ENCODE results near the gene APBA3. TPM values are rescaled to one million over a fixed set of nuclear protein-coding genes. Genes with fewer than 3 reads are reported as not detected.

Gene APBA3
- total RNA-seq, 3 donors from 2014 or later, result 18.9 to 23.0 (median 19.2) TPM

DNA sequence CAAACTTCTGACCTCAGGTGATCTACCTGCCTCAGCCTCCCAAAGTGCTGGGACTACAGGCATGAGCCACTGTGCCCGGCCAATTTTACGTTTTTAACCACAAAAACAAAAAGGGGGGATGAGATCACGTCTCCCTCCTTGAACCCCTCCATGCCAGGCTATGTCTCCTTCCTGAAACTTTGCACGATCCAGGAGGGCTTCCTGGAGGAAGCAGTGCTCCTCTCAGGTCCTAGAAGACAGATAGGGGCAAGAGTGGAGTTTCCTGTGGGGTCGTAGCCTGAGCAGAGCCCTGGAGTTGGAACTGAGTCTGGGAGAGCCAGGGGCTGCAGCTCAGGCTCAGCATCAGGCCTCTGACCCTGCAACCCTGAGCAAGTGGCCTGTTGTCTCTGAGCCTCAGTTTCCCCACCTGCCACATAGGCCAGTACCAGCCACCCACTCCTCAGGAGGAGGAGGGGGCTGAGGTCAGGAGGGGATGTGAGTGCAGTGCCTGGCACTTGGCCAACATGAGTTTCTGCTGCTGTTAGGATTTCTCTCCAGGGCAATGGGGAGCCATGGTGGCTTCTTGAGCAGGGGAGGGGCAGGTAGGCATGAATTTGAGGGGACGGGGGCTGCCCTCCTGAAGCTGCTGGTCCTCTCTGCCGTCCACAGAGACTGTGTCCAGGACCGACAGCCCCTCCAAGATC lies 16.0 kb downstream of the APBA3 start:
- H3K36me3 ChIP-seq (ENCODE audit: low read depth), result peaks cover 2% of the 10 kb centered on the region
- DNase-seq, result no peak
- no peak overlapping the region for H3K4me3 ChIP-seq
- ATAC-seq, result no peak
- H3K4me1 ChIP-seq (ENCODE audit: low read depth), result no peaks in the 10 kb centered on the region
- no peaks in the 10 kb centered on the region for H3K9me3 ChIP-seq
- TF ChIP-seq, protein P1, sequence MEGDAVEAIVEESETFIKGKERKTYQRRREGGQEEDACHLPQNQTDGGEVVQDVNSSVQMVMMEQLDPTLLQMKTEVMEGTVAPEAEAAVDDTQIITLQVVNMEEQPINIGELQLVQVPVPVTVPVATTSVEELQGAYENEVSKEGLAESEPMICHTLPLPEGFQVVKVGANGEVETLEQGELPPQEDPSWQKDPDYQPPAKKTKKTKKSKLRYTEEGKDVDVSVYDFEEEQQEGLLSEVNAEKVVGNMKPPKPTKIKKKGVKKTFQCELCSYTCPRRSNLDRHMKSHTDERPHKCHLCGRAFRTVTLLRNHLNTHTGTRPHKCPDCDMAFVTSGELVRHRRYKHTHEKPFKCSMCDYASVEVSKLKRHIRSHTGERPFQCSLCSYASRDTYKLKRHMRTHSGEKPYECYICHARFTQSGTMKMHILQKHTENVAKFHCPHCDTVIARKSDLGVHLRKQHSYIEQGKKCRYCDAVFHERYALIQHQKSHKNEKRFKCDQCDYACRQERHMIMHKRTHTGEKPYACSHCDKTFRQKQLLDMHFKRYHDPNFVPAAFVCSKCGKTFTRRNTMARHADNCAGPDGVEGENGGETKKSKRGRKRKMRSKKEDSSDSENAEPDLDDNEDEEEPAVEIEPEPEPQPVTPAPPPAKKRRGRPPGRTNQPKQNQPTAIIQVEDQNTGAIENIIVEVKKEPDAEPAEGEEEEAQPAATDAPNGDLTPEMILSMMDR (IDR thresholded peaks at IDR 0.05), result no peak
- intact Hi-C loops (cut with DNase I, micrococcal nuclease), result no loop called here

- H3K4me3 ChIP-seq, result no peak overlapping the region
- peaks cover 2% of the 10 kb centered on the region for H3K36me3 ChIP-seq (ENCODE audit: low read depth)
- DNase-seq (no peak), ATAC-seq (peak; percentile 29)
- intact Hi-C loops (cut with DNase I, micrococcal nuclease), result no loop called here
- no peaks in the 10 kb centered on the region for H3K9me3 ChIP-seq
- no peaks in the 10 kb centered on the region for H3K4me1 ChIP-seq (ENCODE audit: low read depth)
- TF ChIP-seq, protein P1 (IDR thresholded peaks at IDR 0.05), result no peak
Measured at GRCh38 chr19:3743486-3743885, 18.0 kb downstream of the APBA3 start.

DNA sequence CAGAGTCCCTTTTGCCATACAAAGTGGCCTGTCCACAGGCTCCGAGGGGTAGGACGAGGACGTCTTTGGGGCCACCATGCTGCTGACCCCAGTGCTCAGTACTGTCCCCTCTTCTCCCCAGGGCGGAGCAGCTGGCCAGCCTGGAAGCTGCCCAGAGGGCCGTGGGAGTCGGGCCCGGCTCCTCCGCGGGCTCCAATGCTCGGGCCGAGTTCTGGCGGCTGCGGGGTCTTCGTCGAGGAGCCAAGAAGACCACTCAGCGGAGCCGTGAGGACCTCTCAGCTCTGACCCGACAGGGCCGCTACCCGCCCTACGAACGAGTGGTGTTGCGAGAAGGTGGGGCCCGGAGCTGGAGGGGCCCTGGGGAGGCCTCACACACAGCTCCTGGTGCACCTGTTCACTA lies 21.1 kb downstream of the APBA3 start:
- H3K36me3 ChIP-seq (ENCODE audit: low read depth), result peaks cover 3% of the 10 kb centered on the region
- intact Hi-C loops (cut with DNase I, micrococcal nuclease), result no loop called here

DNA sequence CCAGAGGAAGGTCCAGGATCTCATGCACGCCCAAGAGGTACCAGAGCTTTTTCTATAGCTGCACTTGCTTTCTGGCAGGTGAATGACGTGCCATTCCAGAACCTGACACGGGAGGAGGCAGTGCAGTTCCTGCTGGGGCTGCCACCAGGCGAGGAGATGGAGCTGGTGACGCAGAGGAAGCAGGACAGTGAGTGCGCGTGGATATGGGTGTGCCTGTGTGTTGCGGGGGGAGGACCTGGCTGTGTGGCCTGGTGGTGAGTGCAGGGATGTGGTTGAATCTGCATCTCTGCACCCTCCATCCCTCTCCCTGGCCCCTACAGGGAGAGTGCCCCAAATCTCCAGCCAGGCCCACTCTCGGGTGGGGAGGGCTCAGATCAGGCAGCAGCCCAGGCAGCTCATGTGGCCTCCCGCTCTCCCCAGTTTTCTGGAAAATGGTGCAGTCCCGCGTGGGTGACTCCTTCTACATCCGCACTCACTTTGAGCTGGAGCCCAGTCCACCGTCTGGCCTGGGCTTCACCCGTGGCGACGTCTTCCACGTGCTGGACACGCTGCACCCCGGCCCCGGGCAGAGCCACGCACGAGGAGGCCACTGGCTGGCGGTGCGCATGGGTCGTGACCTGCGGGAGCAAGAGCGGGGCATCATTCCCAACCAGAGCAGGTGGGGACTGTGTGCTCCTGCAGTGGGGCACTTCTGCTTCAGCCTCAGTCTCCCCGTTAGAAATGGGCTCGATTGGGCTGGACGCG lies 22.8 kb downstream of the APBA3 start:
- no peak for ATAC-seq
- intact Hi-C loops (cut with DNase I, micrococcal nuclease), result no loop called here
- TF ChIP-seq, protein P1 (IDR thresholded peaks at IDR 0.05), result no peak

More for the DNA sequence above, 21.1 kb downstream of the APBA3 start:
- no peaks in the 10 kb centered on the region for H3K4me1 ChIP-seq (ENCODE audit: low read depth)
- DNase-seq (peak in 1 of 3 donors; percentile 43), ATAC-seq (no peak)
- TF ChIP-seq, protein P1 (IDR thresholded peaks at IDR 0.05), result no peak
- H3K4me3 ChIP-seq, result no peak overlapping the region
- H3K9me3 ChIP-seq, result no peaks in the 10 kb centered on the region

GRCh38 chr19:3737487-3738205 lies 23.8 kb downstream of the APBA3 start:
- Histone ChIP-seq H3K4me1 (ENCODE audit: low read depth) (no peaks in the 10 kb centered on the region), H3K36me3 (ENCODE audit: low read depth) (peaks cover 12% of the 10 kb centered on the region), H3K9me3 (no peaks in the 10 kb centered on the region), H3K4me3 (no peak overlapping the region)
- no peak for ATAC-seq
- TF ChIP-seq, protein P1 (IDR thresholded peaks at IDR 0.05), result no peak
- intact Hi-C loops (cut with DNase I, micrococcal nuclease), result no loop called here
- DNase-seq, result no peak

More for the DNA sequence above, 22.8 kb downstream of the APBA3 start:
- H3K36me3 ChIP-seq (ENCODE audit: low read depth), result peaks cover 9% of the 10 kb centered on the region
- no peak overlapping the region for H3K4me3 ChIP-seq
- H3K4me1 ChIP-seq (ENCODE audit: low read depth), result no peaks in the 10 kb centered on the region
- no peaks in the 10 kb centered on the region for H3K9me3 ChIP-seq
- no peak for DNase-seq

All from mucosa of descending colon (tissue), 3 donors.